ENCODE data around the gene ELP5.

ELP5 gene

GRCh38 chr17:7256766-7257456 is 4.9 kb downstream of the ELP5 start:
- DNase-seq (ENCODE audit: low read depth in 2 of 2), result no peak

GRCh38 chr17:7258731-7259554 is 6.9 kb downstream of the ELP5 start:
- DNase-seq (ENCODE audit: low read depth in 2 of 2), result no peak

GRCh38 chr17:7259555-7259889 is 7.5 kb downstream of the ELP5 start:
- no peak for DNase-seq (ENCODE audit: low read depth in 2 of 2)

- no peak for DNase-seq (ENCODE audit: low read depth in 2 of 2)
Observed at GRCh38 chr17:7260151-7260550, 8.1 kb downstream of the ELP5 start.

GRCh38 chr17:7260651-7261378 is 8.8 kb downstream of the ELP5 start:
- no peak for DNase-seq (ENCODE audit: low read depth in 2 of 2)

GRCh38 chr17:7261379-7262191 is 9.6 kb downstream of the ELP5 start:
- DNase-seq (ENCODE audit: low read depth in 2 of 2), result no peak

- no peak for DNase-seq (ENCODE audit: low read depth in 2 of 2)
Observed at GRCh38 chr17:7262192-7262934, 10.3 kb downstream of the ELP5 start, which contains the start of gene CLDN7. TSS of gene CLDN7 (minus strand) at chr17:7262478. CDS start at chr17:7262043, 435 bp downstream.

- DNase-seq (ENCODE audit: low read depth in 2 of 2), result no peak
Observed at GRCh38 chr17:7262935-7263800, 11.2 kb downstream of the ELP5 start.

- no peak for DNase-seq (ENCODE audit: low read depth in 2 of 2)
Observed at GRCh38 chr17:7263801-7264078, 11.7 kb downstream of the ELP5 start.

- no peak for DNase-seq (ENCODE audit: low read depth in 2 of 2)
Observed at GRCh38 chr17:7266784-7267183, 14.8 kb downstream of the ELP5 start.

- DNase-seq (ENCODE audit: low read depth in 2 of 2), result no peak
Observed at GRCh38 chr17:7279448-7279847, 27.4 kb downstream of the ELP5 start.

GRCh38 chr17:7280519-7281073 is 28.6 kb downstream of the ELP5 start:
- DNase-seq (ENCODE audit: low read depth in 2 of 2), result peak; percentile 72 to 75

- DNase-seq (ENCODE audit: low read depth in 2 of 2), result peak; percentile 52 to 63
Observed at GRCh38 chr17:7281074-7281952, 29.3 kb downstream of the ELP5 start, which contains the start of gene SLC2A4. TSS of gene SLC2A4 (plus strand) at chr17:7281718. CDS start at chr17:7281935, 217 bp downstream.

GRCh38 chr17:7281953-7282751 is 30.1 kb downstream of the ELP5 start:
- DNase-seq (ENCODE audit: low read depth in 2 of 2), result no peak

GRCh38 chr17:7282752-7283321 is 30.8 kb downstream of the ELP5 start:
- no peak for DNase-seq (ENCODE audit: low read depth in 2 of 2)

GRCh38 chr17:7283471-7284216 is 31.6 kb downstream of the ELP5 start:
- no peak for DNase-seq (ENCODE audit: low read depth in 2 of 2)

GRCh38 chr17:7284911-7285310 is 32.9 kb downstream of the ELP5 start:
- no peak for DNase-seq (ENCODE audit: low read depth in 2 of 2)

All from stimulated activated CD8-positive, alpha-beta memory T cell treated with anti-CD3 and anti-CD28 coated beads, Interleukin-7, amount 100 ng/mL, for 1 hour (primary cell).